Hepatic stellate cell (primary cell): ENCODE results near the gene GLYR1.
"Not testable (repeated sequence)": the region's sequence is repeated elsewhere in the genome, so short reads cannot be mapped to it uniquely, and the experiment has no call there.

Experiments
- DNase-seq: peaks from one replicate; pipeline ENCODE4 v3.0.0; 2011; ENCODE audit warnings: low spot score

Gene GLYR1

DNA sequence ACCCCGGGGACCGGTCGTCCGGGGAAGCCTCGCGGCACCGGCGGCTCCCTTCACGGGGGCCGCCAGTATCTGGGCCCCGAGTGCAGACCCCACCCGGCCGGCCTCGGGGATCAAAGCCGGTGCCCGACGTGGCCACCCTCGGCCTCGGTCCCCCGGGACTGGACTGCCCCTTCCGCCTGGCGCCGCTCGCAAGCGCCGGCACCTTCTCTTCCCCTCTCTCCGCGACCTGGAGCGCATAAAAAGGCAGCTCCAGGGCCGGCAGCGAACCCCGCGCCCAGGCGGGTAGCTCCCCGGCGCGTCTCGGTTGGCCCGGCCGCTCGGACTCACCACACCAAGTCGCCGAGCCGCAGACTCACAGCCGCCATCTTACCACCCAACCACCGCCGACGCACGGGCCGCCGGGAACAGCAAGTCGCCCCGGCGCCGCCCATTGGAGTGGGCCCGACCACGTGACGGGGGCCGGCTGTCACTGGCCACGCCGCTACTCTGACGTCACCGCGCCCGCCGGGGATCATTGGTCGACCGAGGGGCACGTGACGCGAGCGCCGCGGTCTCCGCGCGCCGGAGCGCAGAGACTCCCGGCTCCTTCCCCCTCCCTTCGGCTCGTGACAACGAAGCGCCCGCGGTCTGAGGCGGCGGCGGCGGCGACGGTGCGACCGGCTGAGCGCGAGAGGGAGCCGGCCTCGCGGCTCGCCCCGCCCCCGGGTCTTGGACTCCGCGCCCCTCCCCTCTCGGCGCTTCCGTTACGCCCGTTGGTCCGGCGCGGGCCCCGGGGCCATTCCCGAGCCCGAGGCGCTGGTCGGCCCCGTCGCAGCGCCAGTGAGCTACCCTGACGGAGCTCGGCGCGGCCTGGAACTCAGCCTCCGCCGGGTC is at the start of gene GLYR1, which contains the start of gene UBN1:
Gene GLYR1 (minus strand): TSS at position 388 of the 873 bp plus-strand sequence. CDS start 23 bp downstream, at position 365.
Gene UBN1 (plus strand): TSS at position 581 of the 873 bp plus-strand sequence. CDS start 5,437 bp downstream, outside the sequence.
- peak; percentile 97 for DNase-seq

- not testable (repeated sequence) for DNase-seq
These were observed 49.7 kb upstream of the GLYR1 start for GRCh38 chr16:4896761-4897160.

DNA sequence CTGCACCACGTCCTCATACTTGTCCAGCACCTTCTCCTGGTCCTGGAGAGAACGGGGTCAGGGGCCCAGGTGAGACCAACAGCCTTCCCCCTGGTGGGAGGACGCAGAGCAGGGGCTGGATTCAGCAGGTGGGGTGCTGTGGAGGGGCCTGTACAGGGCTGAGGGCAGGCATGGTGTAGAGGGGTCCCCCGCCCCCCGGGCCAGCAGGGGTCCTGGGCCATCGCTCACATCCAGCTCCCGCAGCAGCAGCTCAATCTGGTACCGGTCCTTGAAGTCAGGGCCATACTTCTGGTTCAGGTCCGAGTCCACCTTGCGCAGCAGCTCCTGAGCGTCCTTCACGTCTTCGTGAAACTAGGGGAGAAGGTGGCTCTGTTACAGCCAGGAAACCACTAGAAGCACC is 48.3 kb upstream of the GLYR1 start:
- no peak for DNase-seq

GRCh38 chr16:4894276-4895150 is 47.4 kb upstream of the GLYR1 start:
- peak; percentile 57 for DNase-seq

DNA sequence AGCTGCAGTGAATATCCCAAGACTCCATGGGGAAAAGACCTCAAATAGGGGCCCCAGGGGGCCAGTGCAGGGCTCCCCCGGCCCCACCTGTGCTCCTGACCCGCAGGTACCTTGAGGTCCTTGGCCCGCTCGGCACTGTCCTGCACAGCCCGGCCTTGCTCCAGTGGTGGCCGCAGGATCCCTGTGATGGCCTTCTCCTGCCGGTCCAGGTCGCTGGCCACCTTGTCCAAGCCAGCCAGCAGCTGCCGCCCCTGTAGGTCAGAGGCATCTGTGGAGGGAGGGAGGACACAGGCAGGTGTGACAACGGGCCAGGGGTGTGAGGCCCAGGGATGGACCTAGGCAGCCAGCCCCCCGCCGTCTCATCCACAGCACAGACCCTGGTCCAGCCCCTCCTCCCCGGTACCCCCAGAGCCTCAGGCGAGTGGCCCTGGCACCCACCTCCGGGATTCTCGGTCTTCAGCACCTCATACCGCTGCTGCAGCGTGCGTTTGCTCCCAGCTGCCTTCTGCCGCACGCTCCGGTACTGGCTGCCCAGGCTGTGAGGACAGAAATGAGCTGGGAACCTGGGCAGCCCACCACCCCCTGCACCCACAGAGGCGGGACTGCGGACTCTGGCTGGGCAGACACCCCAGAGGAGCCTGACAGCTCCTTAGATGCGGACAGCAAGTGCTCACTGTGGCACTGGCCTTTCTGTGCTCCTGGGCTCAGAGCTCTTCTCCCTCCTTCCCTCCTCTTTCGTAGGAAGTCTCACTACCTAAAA is 46.2 kb upstream of the GLYR1 start:
- DNase-seq = no peak

DNA sequence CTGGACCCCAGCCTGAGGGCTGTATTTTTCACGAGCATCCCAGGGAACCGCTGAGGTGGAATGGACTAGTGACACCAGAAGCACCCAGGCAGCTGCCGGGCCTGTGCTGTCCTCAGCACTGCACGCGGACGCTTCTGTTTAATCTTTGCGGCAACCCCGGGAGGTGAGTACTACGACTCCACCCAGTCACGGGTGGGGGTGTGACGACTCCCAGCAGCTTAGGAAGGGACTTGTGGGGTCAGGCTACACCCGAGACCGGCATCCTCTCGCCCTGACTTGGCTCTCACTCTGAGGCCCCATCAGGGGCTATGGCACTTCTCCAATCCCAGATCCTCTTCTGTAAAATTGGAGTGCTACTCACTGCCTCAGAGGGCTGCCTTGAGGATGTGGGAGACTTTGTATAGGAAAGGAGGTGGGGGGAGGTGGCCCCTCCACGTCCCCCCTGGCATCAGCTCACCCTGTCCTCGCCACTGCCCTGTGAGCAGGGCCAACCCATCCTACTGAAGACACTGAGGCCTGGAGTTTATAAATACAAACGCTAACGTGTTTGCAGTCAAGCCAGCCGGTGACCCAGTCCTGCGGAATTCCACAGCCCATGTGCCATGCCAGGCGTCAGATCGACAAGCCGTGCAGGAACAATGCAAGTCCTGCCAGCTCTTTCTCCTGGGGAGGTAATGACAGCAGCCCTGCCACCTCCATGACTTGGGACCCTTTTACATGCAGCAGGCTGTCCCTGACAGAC is 45.4 kb upstream of the GLYR1 start:
- DNase-seq = peak; percentile 68

- no peak for DNase-seq
These were observed 44.8 kb upstream of the GLYR1 start for GRCh38 chr16:4891886-4892216.

GRCh38 chr16:4891097-4891885 is 44.2 kb upstream of the GLYR1 start:
- DNase-seq = peak; percentile 33

DNA sequence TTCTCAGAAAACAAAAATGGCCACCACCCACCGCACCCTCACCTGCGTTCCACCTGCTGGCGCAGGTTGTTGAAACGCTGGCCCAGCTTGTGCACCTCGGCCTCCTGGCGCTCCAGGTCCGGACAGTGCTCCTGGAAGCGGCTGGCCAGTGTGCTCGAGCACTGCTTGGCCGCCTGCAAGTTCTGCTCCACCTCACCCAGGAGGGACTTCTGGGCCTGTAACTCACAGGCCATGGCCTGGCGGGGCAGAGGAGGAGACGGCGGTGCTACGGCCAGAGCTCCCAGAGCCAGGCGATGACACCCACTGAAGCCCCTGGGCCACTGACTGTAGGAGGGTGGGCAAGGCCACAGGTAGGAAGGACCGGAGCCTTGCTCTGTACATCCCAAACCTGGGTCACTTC is 43.6 kb upstream of the GLYR1 start:
- no peak for DNase-seq

GRCh38 chr16:4890026-4890425 is 42.9 kb upstream of the GLYR1 start:
- DNase-seq = no peak

GRCh38 chr16:4888428-4889135 is 41.5 kb upstream of the GLYR1 start:
- DNase-seq = no peak

DNA sequence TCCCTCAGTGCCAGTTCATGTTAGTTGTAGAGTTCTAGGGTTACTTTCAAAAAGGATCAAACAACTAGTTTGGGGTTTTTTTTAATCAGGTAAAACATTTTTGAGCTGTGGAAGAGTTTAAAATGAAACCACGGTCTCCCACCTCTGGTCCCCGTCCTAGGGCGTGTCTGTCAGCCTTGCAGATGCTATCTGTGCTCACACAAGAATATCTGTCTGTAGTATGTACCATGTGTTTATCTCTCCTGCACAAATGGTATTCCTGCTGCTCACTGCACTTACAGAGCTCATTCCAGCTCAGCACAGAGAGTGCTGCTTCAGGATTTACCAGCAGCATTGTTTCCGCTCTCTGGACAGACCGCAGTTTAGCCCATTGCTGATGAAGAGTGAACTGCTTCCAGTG is 39.1 kb upstream of the GLYR1 start:
- DNase-seq = no peak

GRCh38 chr16:4884972-4885874 is 38.1 kb upstream of the GLYR1 start:
- no peak for DNase-seq

GRCh38 chr16:4884209-4884608 is 37.1 kb upstream of the GLYR1 start:
- no peak for DNase-seq

- DNase-seq = no peak
These were observed 36.4 kb upstream of the GLYR1 start for GRCh38 chr16:4883501-4883900.

- DNase-seq = no peak
These were observed 35.7 kb upstream of the GLYR1 start for GRCh38 chr16:4882633-4883285.

DNA sequence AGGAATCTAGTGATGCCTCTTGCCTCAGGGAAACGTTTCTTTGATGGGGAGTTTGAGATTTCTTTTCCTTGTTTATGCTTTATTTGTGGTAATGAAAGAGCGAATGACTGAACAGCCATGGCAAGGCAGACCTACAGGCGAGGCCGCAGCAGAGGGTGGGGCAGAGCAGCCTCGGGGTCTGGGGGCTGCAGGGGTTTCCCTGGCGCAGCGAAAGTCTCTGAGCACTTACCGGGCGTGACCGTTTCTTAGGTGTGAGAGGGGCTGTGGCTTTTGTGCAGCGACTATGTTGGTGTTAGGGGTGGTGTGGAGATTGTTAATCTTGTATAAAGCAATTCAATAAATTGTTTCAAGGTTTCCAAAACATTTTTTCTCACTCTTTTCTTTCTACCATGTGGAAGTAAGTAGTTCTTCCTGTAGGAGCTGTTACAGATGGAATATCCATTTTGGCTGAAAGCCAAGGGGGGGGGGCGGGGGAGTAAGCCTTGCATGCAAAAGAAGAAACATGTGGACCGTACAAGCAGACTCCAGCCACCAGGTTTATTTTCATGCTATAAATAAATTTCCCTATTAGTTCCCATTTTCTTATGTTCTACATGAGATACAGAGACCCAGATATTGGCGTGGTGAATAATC is 35.0 kb upstream of the GLYR1 start:
- peak; percentile 50 for DNase-seq
